GM23338 (cell line): Measurements from ENCODE around the gene CPNE5.

Source experiments
- CREB1 ChIP-seq: fragments of 250-450 bp; sonication (Bioruptor Pico); IDR thresholded peaks from 2 replicates; pipeline ENCODE4 v1.5.0; 2020; ENCODE audit warnings: low read depth, mild to moderate bottlenecking, moderate library complexity
- EZH2 ChIP-seq: fragments of 200-600 bp; sonication (generic); IDR thresholded peaks from one replicate; pipeline ENCODE4 v1.8.0; 2017; ENCODE audit warnings: antibody characterized with exemption, mild to moderate bottlenecking, low read depth; ENCODE audit not compliant: unreplicated experiment
- EZH2phosphoT487 ChIP-seq: fragments of 200-600 bp; sonication (generic); IDR thresholded peaks from one replicate; pipeline ENCODE4 v1.8.1; 2018; ENCODE audit warnings: antibody characterized with exemption; ENCODE audit not compliant: unreplicated experiment
- JUNB ChIP-seq: IDR thresholded peaks from one replicate; pipeline ENCODE4 v1.6.1; 2016; ENCODE audit warnings: antibody characterized with exemption; ENCODE audit not compliant: unreplicated experiment
- NANOG ChIP-seq: IDR thresholded peaks from 2 replicates; pipeline ENCODE4 v1.6.1; 2016; ENCODE audit warnings: antibody characterized with exemption, borderline replicate concordance
- POLR2AphosphoS5 ChIP-seq: IDR thresholded peaks from 2 replicates; pipeline ENCODE4 v1.6.1; 2016; ENCODE audit warnings: antibody characterized with exemption, low read depth
- ZNF114 ChIP-seq: fragments of 250-450 bp; sonication (Bioruptor Pico); IDR thresholded peaks from 2 replicates; pipeline ENCODE4 v1.5.0; 2020; ENCODE audit warnings: mild to moderate bottlenecking, moderate library complexity
- ZNF331 ChIP-seq: fragments of 250-450 bp; sonication (Bioruptor Pico); IDR thresholded peaks from 2 replicates; pipeline ENCODE4 v1.5.0; 2020; ENCODE audit warnings: low read depth, mild to moderate bottlenecking, moderate library complexity
- TF ChIP-seq, protein P1 (sequence below), 2 experiments: fragments of 200-600 bp in 1 of 2; sonication (generic) in 1 of 2; conservative IDR thresholded peaks; 2 replicates each; pipeline versions ENCODE4 v1.5.1 to v1.6.1; 2016 to 2017; ENCODE audit warnings: antibody characterized with exemption in 2 of 2, low read depth in 2 of 2, mild to moderate bottlenecking in 2 of 2, moderate library complexity in 1 of 2
- TF ChIP-seq, protein P2 (sequence below): IDR thresholded peaks from one replicate; pipeline ENCODE4 v1.6.1; 2018; ENCODE audit warnings: antibody characterized with exemption; ENCODE audit not compliant: unreplicated experiment
- TF ChIP-seq, protein P3 (sequence below): IDR thresholded peaks from 2 replicates; pipeline ENCODE4 v1.6.1; 2016; ENCODE audit warnings: antibody characterized with exemption

DNA sequence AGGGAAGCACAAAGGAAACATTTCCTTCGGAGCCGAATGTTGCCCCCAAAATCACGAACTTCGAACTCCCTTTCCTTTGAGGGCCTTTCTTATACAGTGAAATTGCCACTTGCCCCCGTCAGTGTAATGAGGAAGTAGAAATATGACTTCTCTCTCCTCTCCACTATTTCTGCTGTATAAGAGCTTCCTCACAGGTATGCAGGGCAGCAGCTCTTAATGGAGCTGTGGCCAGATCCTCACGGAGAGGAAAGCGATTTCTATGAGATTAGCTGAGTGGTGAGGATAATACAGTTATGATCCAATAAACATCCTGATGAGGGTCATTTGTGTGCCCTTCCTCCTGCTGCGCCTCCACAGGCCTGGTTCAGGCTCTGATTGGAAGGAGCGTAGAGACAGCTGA lies 10.8 kb upstream of the CPNE5 start:
- TF ChIP-seq, protein P1, sequence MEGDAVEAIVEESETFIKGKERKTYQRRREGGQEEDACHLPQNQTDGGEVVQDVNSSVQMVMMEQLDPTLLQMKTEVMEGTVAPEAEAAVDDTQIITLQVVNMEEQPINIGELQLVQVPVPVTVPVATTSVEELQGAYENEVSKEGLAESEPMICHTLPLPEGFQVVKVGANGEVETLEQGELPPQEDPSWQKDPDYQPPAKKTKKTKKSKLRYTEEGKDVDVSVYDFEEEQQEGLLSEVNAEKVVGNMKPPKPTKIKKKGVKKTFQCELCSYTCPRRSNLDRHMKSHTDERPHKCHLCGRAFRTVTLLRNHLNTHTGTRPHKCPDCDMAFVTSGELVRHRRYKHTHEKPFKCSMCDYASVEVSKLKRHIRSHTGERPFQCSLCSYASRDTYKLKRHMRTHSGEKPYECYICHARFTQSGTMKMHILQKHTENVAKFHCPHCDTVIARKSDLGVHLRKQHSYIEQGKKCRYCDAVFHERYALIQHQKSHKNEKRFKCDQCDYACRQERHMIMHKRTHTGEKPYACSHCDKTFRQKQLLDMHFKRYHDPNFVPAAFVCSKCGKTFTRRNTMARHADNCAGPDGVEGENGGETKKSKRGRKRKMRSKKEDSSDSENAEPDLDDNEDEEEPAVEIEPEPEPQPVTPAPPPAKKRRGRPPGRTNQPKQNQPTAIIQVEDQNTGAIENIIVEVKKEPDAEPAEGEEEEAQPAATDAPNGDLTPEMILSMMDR (conservative IDR thresholded peaks at IDR 0.05; ENCODE audit: low read depth in 2 of 2): no peak
- no peak for TF ChIP-seq EZH2
- TF ChIP-seq JUNB: no peak
- no peak for TF ChIP-seq POLR2AphosphoS5
- no peak for TF ChIP-seq NANOG
- TF ChIP-seq, protein P2, sequence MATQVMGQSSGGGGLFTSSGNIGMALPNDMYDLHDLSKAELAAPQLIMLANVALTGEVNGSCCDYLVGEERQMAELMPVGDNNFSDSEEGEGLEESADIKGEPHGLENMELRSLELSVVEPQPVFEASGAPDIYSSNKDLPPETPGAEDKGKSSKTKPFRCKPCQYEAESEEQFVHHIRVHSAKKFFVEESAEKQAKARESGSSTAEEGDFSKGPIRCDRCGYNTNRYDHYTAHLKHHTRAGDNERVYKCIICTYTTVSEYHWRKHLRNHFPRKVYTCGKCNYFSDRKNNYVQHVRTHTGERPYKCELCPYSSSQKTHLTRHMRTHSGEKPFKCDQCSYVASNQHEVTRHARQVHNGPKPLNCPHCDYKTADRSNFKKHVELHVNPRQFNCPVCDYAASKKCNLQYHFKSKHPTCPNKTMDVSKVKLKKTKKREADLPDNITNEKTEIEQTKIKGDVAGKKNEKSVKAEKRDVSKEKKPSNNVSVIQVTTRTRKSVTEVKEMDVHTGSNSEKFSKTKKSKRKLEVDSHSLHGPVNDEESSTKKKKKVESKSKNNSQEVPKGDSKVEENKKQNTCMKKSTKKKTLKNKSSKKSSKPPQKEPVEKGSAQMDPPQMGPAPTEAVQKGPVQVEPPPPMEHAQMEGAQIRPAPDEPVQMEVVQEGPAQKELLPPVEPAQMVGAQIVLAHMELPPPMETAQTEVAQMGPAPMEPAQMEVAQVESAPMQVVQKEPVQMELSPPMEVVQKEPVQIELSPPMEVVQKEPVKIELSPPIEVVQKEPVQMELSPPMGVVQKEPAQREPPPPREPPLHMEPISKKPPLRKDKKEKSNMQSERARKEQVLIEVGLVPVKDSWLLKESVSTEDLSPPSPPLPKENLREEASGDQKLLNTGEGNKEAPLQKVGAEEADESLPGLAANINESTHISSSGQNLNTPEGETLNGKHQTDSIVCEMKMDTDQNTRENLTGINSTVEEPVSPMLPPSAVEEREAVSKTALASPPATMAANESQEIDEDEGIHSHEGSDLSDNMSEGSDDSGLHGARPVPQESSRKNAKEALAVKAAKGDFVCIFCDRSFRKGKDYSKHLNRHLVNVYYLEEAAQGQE: no peak
- no peak for TF ChIP-seq EZH2phosphoT487
- TF ChIP-seq, protein P3, sequence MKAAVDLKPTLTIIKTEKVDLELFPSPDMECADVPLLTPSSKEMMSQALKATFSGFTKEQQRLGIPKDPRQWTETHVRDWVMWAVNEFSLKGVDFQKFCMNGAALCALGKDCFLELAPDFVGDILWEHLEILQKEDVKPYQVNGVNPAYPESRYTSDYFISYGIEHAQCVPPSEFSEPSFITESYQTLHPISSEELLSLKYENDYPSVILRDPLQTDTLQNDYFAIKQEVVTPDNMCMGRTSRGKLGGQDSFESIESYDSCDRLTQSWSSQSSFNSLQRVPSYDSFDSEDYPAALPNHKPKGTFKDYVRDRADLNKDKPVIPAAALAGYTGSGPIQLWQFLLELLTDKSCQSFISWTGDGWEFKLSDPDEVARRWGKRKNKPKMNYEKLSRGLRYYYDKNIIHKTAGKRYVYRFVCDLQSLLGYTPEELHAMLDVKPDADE: no peak
- TF ChIP-seq ZNF331 (CRISPR knock-in tag): no peak
- no peak for TF ChIP-seq CREB1
- TF ChIP-seq ZNF114 (CRISPR knock-in tag): no peak
